Type B pancreatic cell (in vitro differentiated cells): Measurements from ENCODE around the gene TSFM. TPM values are rescaled to one million over a fixed set of nuclear protein-coding genes. Genes with fewer than 3 reads are reported as not detected.

Source experiments
- DNase-seq: peaks from one replicate; pipeline ENCODE4 v3.0.0; 2021; ENCODE audit warnings: mixed read lengths; ENCODE audit not compliant: unreplicated experiment; ENCODE audit errors: extremely low spot score
- H3K27ac Mint-ChIP-seq: 2 replicates; pipeline ENCODE4 v1.8.0; 2021; ENCODE audit warnings: mild to moderate bottlenecking, mixed read lengths
- H3K27me3 Mint-ChIP-seq: 2 replicates; pipeline ENCODE4 v1.8.0; 2021; ENCODE audit warnings: mixed read lengths
- H3K36me3 Mint-ChIP-seq: 2 replicates; pipeline ENCODE4 v1.8.0; 2021; ENCODE audit warnings: mixed read lengths
- H3K4me1 Mint-ChIP-seq: one replicate; pipeline ENCODE4 v1.8.0; 2021; ENCODE audit warnings: mixed read lengths; ENCODE audit not compliant: unreplicated experiment
- H3K4me3 Mint-ChIP-seq: 2 replicates; pipeline ENCODE4 v1.8.0; 2021; ENCODE audit warnings: mild to moderate bottlenecking, mixed read lengths
- H3K9me3 Mint-ChIP-seq: 2 replicates; pipeline ENCODE4 v1.8.0; 2021; ENCODE audit warnings: mixed read lengths
- CTCF ChIP-seq: fragments of 200-600 bp; sonication (generic); conservative IDR thresholded peaks from 2 replicates; pipeline ENCODE4 v1.5.0; 2021; ENCODE audit warnings: antibody characterized with exemption, mild to moderate bottlenecking
- long read RNA-seq: library from polyadenylated mRNA; unstranded; transcript quantifications from one replicate; pipeline ENCODE4 v2.0.0, GENCODE V29; 2020
- total RNA-seq: library from RNA; stranded (reverse); gene quantifications from 2 replicates; pipeline ENCODE4 v1.2.1, GENCODE V29; 2021; ENCODE audit warnings: low replicate concordance

Gene TSFM
- 30.4 and 33.0 TPM in 2 replicates for total RNA-seq
- long read RNA-seq, transcript TSFM-204 (6 exons, 2,192 nt): major isoform, 108 of 129 reads
- long read RNA-seq, transcript TSFM-208 (6 exons, 651 nt): minor isoform, 8 of 129 reads
- long read RNA-seq, partial matches to known transcripts: 1 of 129 reads
- long read RNA-seq, other reads (novel, unspliced or antisense): 8 of 129 reads

DNA sequence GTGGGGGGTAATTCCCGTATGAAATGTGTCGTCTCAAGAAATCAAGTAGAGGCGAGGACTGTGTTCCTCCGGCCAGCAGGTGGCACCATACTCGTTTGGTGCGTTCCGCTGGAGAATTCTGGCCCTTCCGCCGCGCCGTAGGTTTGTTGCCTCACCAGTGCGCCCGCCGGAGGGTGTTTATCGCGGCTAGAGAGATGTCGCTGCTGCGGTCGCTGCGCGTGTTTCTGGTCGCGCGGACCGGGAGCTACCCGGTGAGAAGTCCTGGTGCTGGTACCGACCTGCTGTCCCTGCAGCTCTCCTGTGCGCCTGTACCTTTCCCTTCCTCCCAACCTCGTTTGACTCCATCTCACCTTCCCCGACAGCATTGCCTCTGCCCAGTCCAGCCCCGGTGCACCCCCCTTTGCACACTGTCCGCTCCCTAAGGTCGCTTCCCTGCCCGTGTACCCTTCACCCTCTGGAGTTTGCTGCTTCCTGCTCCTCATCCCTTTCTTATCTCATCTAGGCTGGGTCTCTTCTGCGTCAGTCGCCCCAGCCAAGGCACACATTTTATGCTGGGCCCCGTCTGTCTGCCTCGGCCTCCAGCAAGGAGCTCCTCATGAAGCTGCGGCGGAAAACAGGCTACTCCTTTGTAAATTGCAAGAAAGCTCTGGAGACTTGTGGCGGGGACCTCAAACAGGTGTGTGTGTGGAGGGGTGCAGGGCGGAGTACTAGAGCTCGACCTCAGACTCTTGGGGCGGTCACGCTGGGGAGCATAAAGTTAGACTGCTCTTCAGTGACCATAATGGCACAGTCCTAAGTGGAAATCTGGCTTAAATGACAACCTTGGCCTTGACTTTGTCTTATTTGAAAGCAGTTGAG, at the start of gene TSFM:
TSS of gene TSFM (plus strand) at position 180 of the 858 bp plus-strand sequence. CDS start at position 195, 15 bp downstream.
- Mint-ChIP-seq H3K36me3 (peaks cover 20% of the 10 kb centered on the region), H3K9me3 (no peaks in the 10 kb centered on the region), H3K27ac (peak within 1 kb of the TSS; percentile 97), H3K27me3 (no peaks in the 10 kb centered on the region), H3K4me3 (peak within 1 kb of the TSS; percentile 100), H3K4me1 (peaks cover 7% of the 10 kb centered on the region)
- TF ChIP-seq CTCF: peak; percentile 98
- peak; percentile 96 for DNase-seq

- no peak for DNase-seq
- peaks cover 4% of the 10 kb centered on the region for H3K36me3 Mint-ChIP-seq
- no peak for TF ChIP-seq CTCF
- H3K4me3 Mint-ChIP-seq: no peak overlapping the region
- H3K4me1 Mint-ChIP-seq: peaks cover 9% of the 10 kb centered on the region
- H3K27me3 Mint-ChIP-seq: peaks cover 84% of the 10 kb centered on the region
- no peak overlapping the region for H3K27ac Mint-ChIP-seq
- H3K9me3 Mint-ChIP-seq: no peaks in the 10 kb centered on the region
These were observed 48.7 kb upstream of the TSFM start for GRCh38 chr12:57733928-57734327.

DNA sequence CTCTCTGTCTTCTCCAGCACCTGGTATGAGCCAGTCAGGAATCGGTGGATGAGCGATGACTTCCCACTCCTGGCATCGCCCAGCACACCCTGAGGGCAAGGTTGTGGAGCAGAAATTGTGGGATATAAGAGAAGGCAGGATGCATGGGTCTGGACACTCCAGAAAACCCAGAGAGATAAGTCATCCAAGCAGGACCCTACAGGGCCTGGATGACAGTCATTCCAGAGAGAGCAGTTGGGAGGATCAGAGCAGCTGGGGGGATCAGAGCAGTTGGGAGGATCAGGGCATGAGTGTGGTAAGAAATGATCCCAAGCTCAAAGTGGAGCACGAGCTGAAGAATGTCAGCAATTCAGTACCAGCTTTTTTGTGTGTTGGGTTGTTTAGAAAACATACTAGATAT, 48.0 kb upstream of the TSFM start:
- no peak for DNase-seq
- Mint-ChIP-seq H3K27me3 (peaks cover 84% of the 10 kb centered on the region), H3K9me3 (no peaks in the 10 kb centered on the region), H3K4me1 (peaks cover 15% of the 10 kb centered on the region), H3K36me3 (peaks cover 4% of the 10 kb centered on the region), H3K4me3 (peak overlapping the region; percentile 65), H3K27ac (no peak overlapping the region)
- no peak for TF ChIP-seq CTCF

- peak overlapping the region; percentile 65 for H3K4me3 Mint-ChIP-seq
- peaks cover 83% of the 10 kb centered on the region for H3K27me3 Mint-ChIP-seq
- no peaks in the 10 kb centered on the region for H3K9me3 Mint-ChIP-seq
- TF ChIP-seq CTCF: no peak
- H3K36me3 Mint-ChIP-seq: peaks cover 4% of the 10 kb centered on the region
- no peak for DNase-seq
- H3K4me1 Mint-ChIP-seq: peaks cover 15% of the 10 kb centered on the region
- H3K27ac Mint-ChIP-seq: no peak overlapping the region
These were observed 47.3 kb upstream of the TSFM start for GRCh38 chr12:57735198-57735855.

DNA sequence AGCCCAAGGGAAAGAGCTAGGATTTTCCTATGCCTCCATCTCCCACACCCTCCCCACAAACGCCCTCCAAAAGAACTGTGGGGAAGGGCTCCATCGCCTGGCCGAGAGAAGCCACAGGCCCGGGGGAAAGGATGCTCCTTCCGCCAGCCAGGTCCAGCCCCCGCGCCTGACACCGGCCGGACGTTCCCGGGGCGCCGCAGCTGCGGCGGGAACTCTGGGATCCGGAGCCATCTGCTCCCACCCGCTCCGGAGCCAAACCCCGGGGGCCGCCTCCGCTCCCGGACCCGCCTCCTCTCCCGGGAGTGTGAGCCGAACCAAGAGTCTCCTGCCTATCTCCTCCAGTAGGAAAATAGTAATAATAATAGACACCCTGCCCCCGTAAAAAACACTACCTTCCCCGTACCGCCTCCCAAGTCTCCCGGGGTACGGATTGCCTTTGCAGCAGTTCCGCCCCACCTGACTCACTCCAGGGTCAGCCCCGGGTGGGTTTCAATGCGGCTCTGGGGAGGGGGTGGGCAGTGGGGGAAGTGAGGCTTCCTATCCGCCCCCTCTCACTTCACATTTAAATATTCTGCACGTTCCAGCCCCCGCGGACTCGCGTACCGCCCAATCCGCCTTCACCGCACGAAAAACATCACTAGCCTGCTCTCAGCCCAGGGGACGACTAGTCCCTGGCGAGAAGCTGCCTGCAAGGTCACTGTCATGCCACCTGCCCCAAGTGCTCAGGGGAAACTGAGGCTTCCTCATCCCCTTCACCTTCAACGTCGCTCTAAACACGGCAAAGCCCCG, 46.4 kb upstream of the TSFM start:
- TF ChIP-seq CTCF: peak; percentile 46
- Mint-ChIP-seq H3K27ac (peak overlapping the region; percentile 23), H3K27me3 (peaks cover 83% of the 10 kb centered on the region), H3K4me1 (peaks cover 15% of the 10 kb centered on the region), H3K9me3 (no peaks in the 10 kb centered on the region), H3K4me3 (peak overlapping the region; percentile 75), H3K36me3 (peaks cover 4% of the 10 kb centered on the region)
- no peak for DNase-seq
